Effector CD8-positive, alpha-beta T cell (primary cell): Measurements from ENCODE around the gene ARHGEF1.

Experiments
- DNase-seq: peaks from one replicate; lab custom pipeline; 2025; lab: John Stamatoyannopoulos, UW

The ARHGEF1 gene

GRCh38 chr19:41918653-41919244, 35.8 kb downstream of the ARHGEF1 start:
- DNase-seq, result no peak

GRCh38 chr19:41919948-41920712, 37.1 kb downstream of the ARHGEF1 start:
- DNase-seq, result no peak

GRCh38 chr19:41920882-41921576, 38.0 kb downstream of the ARHGEF1 start:
- DNase-seq, result no peak

DNA sequence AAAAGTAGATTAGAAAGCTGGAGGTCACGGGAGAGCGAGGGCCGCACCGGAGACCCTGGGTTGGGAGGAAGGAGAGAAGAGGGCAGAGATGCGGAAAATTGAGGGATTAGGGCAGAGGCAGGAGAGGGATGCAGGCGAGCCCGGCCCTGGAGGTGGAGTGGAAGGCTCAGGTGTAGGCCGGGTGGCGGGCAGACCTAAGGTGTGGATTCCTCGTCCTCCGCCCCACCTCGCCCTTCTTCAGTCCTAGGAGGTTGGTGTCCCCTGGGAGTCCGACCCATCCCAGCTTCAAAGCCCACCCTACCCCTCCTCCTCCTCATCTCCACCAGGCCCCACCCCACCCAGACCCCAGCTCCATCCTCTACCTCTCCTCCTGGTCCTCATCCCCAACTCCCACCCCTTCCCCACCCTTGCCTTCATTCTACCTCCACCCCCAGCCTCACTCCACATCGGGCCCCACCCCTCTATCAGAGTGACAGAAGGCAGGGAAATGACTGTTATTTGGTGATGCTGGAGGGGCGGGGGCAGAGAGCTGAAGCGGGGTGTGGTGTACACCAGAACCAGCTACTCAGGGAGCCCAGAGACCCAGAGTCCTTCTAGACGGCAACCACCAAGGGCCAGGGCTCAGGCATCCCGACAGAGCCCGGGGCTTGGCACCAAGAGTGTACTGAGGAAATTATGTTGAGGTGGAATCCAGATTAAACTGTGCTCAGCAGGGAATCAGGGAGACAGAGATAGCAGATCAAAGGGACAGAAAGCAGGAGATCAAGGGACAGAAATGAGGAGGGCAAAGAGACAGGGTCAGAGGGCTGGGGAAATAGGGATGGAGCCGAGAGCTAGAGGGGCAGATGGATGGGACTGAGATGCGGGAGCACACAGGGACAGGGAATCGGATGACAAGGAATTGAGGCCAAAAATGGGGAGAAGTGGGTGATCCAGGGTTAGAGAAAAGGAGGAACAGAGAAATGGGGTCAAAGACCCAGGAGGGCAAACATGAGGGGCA, 38.9 kb downstream of the ARHGEF1 start:
- no peak for DNase-seq

- no peak for DNase-seq
Measured at GRCh38 chr19:41922585-41922984, 39.6 kb downstream of the ARHGEF1 start.

GRCh38 chr19:41923045-41923788, 40.2 kb downstream of the ARHGEF1 start:
- no peak for DNase-seq

DNA sequence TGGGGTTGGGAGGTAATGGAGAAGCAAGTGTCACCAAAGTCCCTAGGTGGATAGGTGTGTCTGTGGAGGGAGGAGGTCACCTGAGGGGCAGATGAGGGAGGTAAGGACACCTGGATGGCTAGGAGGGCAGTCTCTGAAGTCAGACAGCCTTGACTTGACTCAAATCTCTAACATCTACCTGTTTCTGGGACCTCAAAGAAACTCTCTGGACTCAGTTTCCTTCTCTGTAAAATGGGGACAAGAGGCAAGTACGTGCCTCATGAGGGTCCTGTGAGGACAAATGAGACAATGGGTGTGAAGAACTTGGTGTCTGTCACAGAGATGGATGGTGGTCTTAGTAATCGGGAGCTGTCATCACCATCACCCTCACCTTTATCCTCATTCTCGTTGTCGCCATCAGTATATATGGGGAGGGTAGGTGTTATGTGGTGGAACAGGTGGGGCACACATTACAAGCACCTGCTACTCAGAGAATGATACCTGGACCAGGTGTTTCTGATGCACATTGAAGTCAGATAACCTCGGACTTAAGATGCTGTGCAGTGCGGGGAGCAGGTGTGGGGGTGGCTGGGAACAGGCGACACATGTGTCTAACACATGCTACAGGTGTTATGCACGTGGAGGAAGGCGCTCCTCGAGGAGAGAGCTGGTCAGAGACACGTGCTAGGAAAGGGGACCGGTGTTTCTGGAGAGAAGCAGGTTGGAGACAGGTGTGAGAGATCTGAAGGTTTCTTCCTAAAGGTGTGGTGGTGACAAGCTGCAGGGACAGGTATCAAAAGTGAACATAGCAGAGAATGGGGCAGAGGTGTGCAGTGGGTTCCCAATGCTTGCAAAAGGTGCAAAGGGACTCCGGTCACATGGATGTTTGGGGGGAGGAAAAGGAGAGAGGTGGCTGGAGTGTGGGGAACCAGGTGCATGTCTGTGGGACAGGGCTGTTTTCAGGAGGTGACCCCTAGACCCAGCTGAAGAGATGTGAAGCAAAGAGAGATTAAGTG, 41.5 kb downstream of the ARHGEF1 start:
- no peak for DNase-seq

DNA sequence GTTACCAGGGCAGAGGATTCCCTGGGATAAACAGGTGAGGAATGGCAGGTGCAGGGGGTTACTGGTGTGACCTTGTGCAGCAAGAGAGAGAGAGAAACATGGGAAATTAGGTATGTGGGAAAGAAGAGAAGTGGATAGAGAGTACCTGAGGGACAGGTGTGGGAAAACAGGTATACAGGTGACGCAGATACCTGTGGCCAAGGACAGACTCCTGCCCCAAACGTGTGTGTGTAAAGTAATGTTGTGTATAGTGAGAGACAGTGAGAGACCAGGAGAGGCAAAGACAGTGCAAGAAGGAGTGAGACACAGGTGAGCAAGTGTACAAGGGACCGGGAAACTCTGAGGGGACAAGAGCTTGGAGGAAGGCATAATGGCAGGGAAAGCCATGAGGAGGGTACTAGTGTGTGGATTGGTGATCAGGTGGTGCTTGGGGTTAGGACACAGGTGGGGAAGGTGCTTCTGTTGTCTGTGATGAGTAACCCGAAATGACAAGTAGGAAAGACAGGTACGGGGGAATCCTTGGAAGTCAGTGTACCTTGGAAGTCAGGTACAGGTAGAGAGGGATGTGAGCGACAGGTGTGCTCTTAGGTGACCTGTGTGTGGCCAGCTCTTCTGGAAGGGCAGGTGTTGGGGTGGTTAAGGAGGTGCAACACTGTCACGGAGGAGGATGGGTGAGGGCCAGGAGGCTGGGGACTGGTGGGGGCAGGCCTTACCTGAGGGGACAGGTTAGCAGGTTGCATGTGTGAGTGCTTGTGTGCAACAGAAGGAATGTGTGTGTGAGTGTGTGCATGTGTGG, 42.4 kb downstream of the ARHGEF1 start:
- DNase-seq, result no peak

GRCh38 chr19:41926028-41926762, 43.2 kb downstream of the ARHGEF1 start:
- DNase-seq, result no peak

- DNase-seq, result no peak
Measured at GRCh38 chr19:41926763-41927496, 43.9 kb downstream of the ARHGEF1 start.

- DNase-seq, result peak; percentile 23
Measured at GRCh38 chr19:41927497-41928192, 44.7 kb downstream of the ARHGEF1 start.

- no peak for DNase-seq
Measured at GRCh38 chr19:41928221-41928683, 45.3 kb downstream of the ARHGEF1 start, which contains the start of gene ERFL. ERFL (minus strand) TSS chr19:41928449; CDS start chr19:41912919, 15,530 bp downstream.

DNA sequence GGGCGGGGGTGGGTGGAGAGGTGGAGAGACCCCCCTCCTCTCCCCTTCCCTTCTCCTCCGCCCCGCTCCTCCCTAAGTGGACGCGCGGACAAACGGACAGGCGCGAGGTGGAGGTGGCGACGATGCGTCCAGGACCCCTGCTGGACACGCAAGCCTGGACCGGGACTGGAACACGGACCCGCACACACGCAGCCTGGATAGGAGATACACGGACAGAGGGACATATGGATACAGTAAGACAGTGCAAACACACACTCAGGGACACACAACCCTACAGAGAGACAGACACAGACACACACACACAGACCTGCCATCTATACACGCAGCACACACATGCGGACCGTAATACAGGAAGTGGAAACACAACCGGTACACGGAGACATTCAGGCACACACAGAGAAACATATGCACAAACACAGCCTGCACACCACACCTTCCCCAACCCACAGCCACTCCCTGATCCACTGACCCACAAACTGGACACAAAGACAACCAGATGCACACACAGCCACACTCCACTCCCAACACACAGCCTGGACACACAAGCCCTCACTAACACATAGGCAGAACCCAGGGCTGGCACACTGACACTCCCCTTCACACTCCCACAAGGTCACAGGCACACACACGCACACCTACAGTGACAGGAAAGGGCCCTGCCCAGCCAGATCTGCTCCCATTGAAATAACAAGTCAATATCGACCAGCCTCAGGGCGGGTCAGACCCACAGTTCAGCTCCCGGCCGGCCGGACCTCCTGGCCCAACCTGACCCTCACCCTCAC, 46.0 kb downstream of the ARHGEF1 start:
- DNase-seq, result peak; percentile 14

DNA sequence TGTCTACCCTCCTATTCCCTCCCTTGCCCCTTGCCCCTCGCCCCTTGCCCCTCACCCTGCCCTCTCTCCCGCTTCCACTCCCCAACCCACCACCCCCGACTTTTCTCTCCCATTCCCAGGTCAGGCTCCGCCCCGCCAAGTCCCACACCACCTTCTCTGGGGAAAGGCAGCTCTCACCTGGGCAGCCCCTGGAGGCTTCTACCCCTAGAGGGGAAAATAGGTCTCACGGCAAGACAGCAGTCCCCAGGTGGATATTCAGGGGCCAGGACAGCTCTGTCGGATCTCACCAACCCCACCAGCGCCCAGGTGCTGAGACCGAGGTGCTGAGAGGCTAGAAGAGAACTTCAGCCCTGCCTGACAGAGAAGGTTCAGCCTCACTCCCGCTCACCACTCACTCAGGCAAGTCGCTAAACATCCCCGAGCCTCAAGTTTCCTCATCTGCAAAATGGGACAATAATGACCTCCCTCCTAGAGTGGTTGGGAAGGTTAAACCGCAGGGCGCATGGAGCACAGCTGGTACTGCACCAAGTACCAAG, 46.6 kb downstream of the ARHGEF1 start:
- DNase-seq, result no peak

DNA sequence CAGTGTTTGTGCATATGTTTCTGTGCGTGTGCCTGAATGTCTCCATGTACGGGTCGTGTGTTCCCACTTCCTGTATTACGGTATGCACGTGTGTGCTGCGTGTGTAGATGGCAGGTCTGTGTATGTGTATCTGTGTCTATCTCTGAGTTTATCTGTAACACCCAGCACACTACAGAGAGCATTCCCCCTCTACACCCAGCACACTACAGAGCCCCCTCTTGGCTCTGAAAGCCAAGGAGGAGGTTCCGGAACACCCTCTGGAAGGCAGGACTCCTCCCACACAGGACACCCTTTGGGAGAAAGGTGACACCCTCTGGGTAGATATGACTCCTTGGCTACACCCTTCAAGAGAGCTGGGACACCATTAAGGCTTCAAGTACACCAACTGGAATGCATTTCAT, 47.3 kb downstream of the ARHGEF1 start:
- DNase-seq, result no peak
